GM10266 (cell line): ENCODE results near the gene BPIFB2.

Source experiments
- DNase-seq: peaks from one replicate; pipeline ENCODE4 v3.0.0; 2012; ENCODE audit errors: extremely low spot score
- TF ChIP-seq, protein P1 (sequence below): IDR thresholded peaks from 2 replicates; pipeline ENCODE4 v1.5.1; 2012; ENCODE audit warnings: mild to moderate bottlenecking, low read depth; ENCODE audit not compliant: control insufficient read depth, insufficient read depth; ENCODE audit errors: missing control alignments

BPIFB2 gene

DNA sequence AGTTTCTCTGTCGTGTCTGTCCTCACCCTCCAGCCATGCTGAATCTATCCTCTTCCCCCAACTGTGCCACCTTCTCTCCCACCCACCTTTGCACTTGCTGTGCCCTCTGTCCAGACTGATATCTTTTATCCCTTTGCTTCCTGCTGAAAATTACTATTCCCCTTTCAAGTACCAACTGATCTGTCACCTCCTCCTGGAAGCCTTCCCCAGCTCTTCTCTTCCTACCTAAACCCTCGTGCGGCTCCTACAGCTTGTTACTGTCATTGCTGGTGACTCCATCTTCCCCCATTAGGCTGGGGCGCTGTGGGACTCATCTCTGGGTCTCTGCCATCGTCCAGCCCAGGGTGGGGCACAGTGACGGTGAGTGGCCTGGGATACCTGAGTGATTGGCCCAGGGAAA lies 25.1 kb downstream of the BPIFB2 start:
- TF ChIP-seq, protein P1, sequence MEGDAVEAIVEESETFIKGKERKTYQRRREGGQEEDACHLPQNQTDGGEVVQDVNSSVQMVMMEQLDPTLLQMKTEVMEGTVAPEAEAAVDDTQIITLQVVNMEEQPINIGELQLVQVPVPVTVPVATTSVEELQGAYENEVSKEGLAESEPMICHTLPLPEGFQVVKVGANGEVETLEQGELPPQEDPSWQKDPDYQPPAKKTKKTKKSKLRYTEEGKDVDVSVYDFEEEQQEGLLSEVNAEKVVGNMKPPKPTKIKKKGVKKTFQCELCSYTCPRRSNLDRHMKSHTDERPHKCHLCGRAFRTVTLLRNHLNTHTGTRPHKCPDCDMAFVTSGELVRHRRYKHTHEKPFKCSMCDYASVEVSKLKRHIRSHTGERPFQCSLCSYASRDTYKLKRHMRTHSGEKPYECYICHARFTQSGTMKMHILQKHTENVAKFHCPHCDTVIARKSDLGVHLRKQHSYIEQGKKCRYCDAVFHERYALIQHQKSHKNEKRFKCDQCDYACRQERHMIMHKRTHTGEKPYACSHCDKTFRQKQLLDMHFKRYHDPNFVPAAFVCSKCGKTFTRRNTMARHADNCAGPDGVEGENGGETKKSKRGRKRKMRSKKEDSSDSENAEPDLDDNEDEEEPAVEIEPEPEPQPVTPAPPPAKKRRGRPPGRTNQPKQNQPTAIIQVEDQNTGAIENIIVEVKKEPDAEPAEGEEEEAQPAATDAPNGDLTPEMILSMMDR: no peak
- no peak for DNase-seq

DNA sequence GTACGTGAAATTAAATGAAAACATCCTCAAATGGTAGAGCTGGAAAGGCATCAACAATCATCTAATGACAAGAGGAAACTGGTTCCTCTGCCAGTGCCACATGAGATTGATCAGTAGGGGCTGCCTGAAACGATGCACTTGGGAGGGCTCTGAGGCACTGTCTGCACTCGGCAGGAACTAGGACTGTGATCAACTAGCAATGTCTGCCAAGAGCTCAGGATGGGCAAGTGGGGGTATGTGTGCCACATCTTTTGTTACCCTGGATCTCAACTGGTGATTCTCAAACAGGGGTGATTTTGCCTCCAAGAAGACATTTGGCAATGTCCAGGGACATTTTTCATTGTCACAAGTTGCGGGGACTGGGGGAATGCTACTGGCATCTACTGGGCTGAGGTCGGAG lies 25.9 kb downstream of the BPIFB2 start:
- DNase-seq: no peak
- TF ChIP-seq, protein P1: no peak

DNA sequence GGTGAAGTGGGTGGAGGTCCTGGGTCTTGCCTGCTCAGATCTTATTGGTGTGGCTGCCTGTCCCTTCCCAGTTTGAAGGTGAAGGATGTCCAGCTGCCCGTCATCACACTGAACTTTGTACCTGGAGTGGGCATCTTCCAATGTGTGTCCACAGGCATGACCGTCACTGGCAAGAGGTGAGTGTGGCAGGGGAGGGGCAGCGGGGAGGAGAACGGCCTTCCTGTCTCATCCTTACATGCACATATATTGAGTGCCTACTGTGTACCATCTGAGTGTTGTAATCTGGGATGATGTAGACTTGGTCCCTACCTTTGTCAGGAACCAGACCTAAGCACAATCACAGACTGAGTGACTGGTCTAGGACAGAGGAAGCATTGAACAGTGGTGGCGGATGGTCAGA lies 26.6 kb downstream of the BPIFB2 start:
- DNase-seq: no peak
- TF ChIP-seq, protein P1: no peak

DNA sequence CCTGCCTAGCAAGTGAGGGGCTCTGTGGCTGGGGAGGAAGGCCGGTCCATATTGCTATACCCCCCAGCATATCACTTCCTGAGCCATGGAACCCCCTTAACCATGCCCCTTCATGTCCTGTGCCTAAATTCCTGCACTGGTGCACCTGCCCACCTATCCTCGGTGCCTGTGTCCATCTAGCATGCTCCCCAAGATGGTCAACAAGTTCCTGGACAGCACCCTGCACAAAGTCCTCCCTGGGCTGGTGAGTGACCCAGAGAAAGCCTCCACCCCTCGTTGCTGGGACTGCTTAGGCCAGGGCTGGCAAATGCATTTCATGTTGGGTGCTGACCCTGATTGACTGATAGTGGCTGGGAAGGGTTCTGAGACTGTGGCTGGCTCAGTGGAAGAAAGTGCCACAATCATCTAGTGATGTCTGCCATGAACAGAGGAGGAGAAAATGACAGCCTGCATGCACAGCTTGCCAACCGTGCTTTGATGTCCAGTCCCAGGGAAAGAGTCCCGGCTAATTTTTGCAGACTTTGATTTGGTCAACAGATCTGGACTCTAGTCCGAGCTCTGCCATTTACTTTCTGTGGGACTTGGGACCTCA lies 27.5 kb downstream of the BPIFB2 start:
- DNase-seq: no peak
- TF ChIP-seq, protein P1: no peak

DNA sequence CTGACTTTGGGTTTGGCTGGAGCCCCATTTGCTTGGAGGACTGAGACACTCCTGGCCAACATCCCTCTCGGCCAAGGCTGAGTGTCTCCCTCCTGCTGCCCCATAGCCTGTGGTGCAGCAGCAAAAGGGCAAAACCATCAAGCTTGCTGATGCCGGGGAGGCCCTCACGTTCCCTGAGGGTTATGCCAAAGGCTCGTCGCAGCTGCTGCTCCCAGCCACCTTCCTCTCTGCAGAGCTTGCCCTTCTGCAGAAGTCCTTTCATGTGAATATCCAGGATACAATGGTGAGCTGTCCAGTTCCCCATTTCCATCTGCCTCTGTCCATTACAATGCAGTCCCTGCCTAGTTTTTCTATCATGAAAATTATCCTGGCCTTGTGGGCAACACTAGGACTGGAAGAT lies 30.0 kb downstream of the BPIFB2 start:
- DNase-seq: no peak
- TF ChIP-seq, protein P1: no peak

DNA sequence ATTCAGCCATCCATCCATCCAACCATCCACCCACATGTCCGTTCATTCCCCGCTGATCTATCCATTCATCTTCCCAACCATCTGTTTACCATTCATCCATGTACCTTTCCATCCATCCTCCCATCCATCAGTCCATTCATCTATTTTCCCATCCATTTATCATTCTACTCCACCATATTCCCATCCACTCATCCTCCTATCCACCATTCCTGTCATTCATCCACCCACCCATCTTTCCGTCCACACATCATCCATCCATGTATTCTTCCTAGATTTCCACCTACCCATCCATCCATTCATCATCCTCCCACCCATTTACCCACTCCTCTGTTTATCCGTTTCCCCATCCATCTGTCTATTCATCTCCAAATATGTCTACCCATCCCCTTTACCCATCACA lies 30.7 kb downstream of the BPIFB2 start:
- no peak for DNase-seq
- TF ChIP-seq, protein P1: no peak

DNA sequence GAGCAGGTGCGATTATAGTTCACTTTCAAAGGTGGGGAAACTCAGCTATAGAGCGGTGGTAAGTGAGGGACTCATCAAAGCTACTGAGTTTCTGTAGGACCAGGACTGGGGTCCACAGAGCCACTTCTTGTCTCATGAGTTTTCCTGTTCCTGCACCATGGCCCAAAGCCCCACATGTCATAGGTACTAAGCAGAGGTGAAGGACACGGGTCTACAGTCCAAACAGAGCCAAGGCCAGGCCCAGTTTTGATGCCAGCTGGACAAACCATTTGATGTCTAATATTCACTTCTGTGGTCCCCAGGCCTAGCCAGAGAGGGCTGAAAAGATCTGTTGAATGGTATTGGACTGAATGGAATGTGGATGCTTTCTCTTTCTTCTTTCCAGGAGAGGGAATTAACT lies 34.9 kb downstream of the BPIFB2 start:
- DNase-seq: no peak
- TF ChIP-seq, protein P1: no peak
